HEK293T (cell line): ENCODE measurements around the gene SLC43A3.

Experiments used
- BHLHE40 ChIP-seq: fragments of 450-650 bp; IDR thresholded peaks from 2 replicates; pipeline ENCODE4 v1.6.1; 2016; ENCODE audit warnings: mild to moderate bottlenecking, moderate library complexity, borderline replicate concordance
- LEF1 ChIP-seq: fragments of 450-650 bp; IDR thresholded peaks from 2 replicates; pipeline ENCODE4 v1.6.1; 2017; ENCODE audit warnings: mild to moderate bottlenecking, borderline replicate concordance
- PKNOX1 ChIP-seq: fragments of 450-650 bp; IDR thresholded peaks from 2 replicates; pipeline ENCODE4 v1.6.1; 2016

- TF ChIP-seq BHLHE40 = no peak
- TF ChIP-seq PKNOX1 = no peak
- no peak for TF ChIP-seq LEF1
These were observed 58.1 kb downstream of the SLC43A3 start for GRCh38 chr11:57368845-57369232.
